PC-9 (cell line): ENCODE data around the gene SLC25A11. TPM values are rescaled to one million over a fixed set of nuclear protein-coding genes. Genes with fewer than 3 reads are reported as not detected.

Source experiments
- BruUV-seq: library from RNA; stranded (reverse); fragments of 400-500 nt; replicated peaks from 2 replicates; lab custom pipeline; 2021; lab: Mats Ljungman, UMichigan
- CTCF ChIA-PET: fragments of 300-600 bp; sonication (Branson Sonifier 250); formaldehyde crosslinking; loops from one replicate; lab custom pipeline; 2022; ENCODE audit warnings: antibody characterized with exemption; lab: Charles Lee
- POLR2A ChIA-PET: fragments of 300-600 bp; sonication (Branson Sonifier 250); formaldehyde crosslinking; loops from one replicate; lab custom pipeline; 2022; ENCODE audit warnings: antibody characterized with exemption; ENCODE audit not compliant: unreplicated experiment; lab: Charles Lee
- DNase-seq, 2 experiments: peaks; one replicate each; pipeline versions ENCODE4 v3.0.0 to v3.0.0-alpha.2; 2015 to 2022; ENCODE audit warnings: mixed read lengths in 1 of 2
- H2AFZ ChIP-seq: fragments of 200-600 bp; sonication (generic); 2 replicates; pipeline ENCODE4 v1.8.1; 2017; ENCODE audit warnings: antibody characterized with exemption
- H3F3A ChIP-seq: fragments of 200-600 bp; sonication (generic); 2 replicates; pipeline ENCODE4 v1.8.1; 2017; ENCODE audit warnings: antibody characterized with exemption, mild to moderate bottlenecking, low read depth; ENCODE audit not compliant: insufficient read depth
- H3K27ac ChIP-seq: fragments of 200-600 bp; sonication (generic); 2 replicates; pipeline ENCODE4 v1.6.1; 2016; ENCODE audit warnings: mixed run types
- H3K27me3 ChIP-seq: fragments of 200-600 bp; sonication (generic); 2 replicates; pipeline ENCODE4 v1.6.1; 2016; ENCODE audit warnings: low read depth, mixed run types; ENCODE audit not compliant: insufficient read depth
- H3K36me3 ChIP-seq: fragments of 200-600 bp; sonication (generic); 2 replicates; pipeline ENCODE4 v1.6.1; 2016; ENCODE audit warnings: low read depth, mixed run types
- H3K4me1 ChIP-seq: fragments of 200-600 bp; sonication (generic); replicated peaks from 2 replicates; pipeline ENCODE4 v1.6.1; 2016; ENCODE audit warnings: mixed run types; ENCODE audit not compliant: insufficient read depth
- H3K4me2 ChIP-seq: fragments of 200-600 bp; sonication (generic); 2 replicates; pipeline ENCODE4 v1.6.1; 2017; ENCODE audit warnings: mixed run types
- H3K4me3 ChIP-seq: fragments of 200-600 bp; sonication (generic); 2 replicates; pipeline ENCODE4 v1.6.1; 2016; ENCODE audit warnings: mixed run types
- H3K79me2 ChIP-seq: fragments of 200-600 bp; sonication (generic); 2 replicates; pipeline ENCODE4 v1.6.1; 2017; ENCODE audit warnings: low read depth, mixed run types
- H3K9me2 ChIP-seq: fragments of 200-600 bp; sonication (generic); 2 replicates; pipeline ENCODE4 v1.8.1; 2017; ENCODE audit warnings: mild to moderate bottlenecking; ENCODE audit not compliant: insufficient read depth
- H3K9me3 ChIP-seq: fragments of 200-600 bp; sonication (generic); 2 replicates; pipeline ENCODE4 v1.8.1; 2016; ENCODE audit warnings: low read depth; ENCODE audit not compliant: insufficient read depth
- H4K20me1 ChIP-seq: fragments of 200-600 bp; sonication (generic); 2 replicates; pipeline ENCODE4 v1.8.1; 2017; ENCODE audit not compliant: insufficient read depth
- CTCF ChIP-seq: fragments of 200-600 bp; sonication (generic); conservative IDR thresholded peaks from 2 replicates; pipeline ENCODE4 v1.6.1; 2017; ENCODE audit warnings: mixed run types, antibody characterized with exemption, mild to moderate bottlenecking, moderate library complexity
- EZH2 ChIP-seq: fragments of 200-600 bp; sonication (generic); IDR thresholded peaks from 2 replicates; pipeline ENCODE4 v1.8.0; 2017; ENCODE audit warnings: antibody characterized with exemption, low read depth
- intact Hi-C: fragments of 100-400 bp; cut with micrococcal nuclease; formaldehyde crosslinking; loops from one replicate; pipeline ENCODE4 v1.10.0; 2022; ENCODE audit not compliant: unreplicated experiment
- total RNA-seq: library from RNA; stranded (reverse); gene quantifications from 2 replicates; pipeline ENCODE4 v1.2.3, GENCODE V29; 2021

The SLC25A11 gene
- total RNA-seq, 1 experiment from 2014 or later, result 56.2 TPM

- ChIA-PET POLR2A (no interaction called here), CTCF (no interaction called here)
- no peaks in the 10 kb centered on the region for H4K20me1 ChIP-seq
- no peaks in the 10 kb centered on the region; the same call in 1 of the 2 replicates for H3K36me3 ChIP-seq
- H3K27ac ChIP-seq, result no peak overlapping the region
- H3K4me1 ChIP-seq, result peaks cover 11% of the 10 kb centered on the region
- TF ChIP-seq EZH2, result no peak
- TF ChIP-seq CTCF, result no peak
- H3K4me3 ChIP-seq, result no peak overlapping the region
- no peaks in the 10 kb centered on the region for H3K9me3 ChIP-seq
- no peak overlapping the region for H3K4me2 ChIP-seq
- DNase-seq, result no peak
- peaks cover 33% of the 10 kb centered on the region for H3F3A ChIP-seq
- no peaks in the 10 kb centered on the region for H3K27me3 ChIP-seq
- BruUV-seq, result no TSS peak
- peaks cover 34% of the 10 kb centered on the region for H3K79me2 ChIP-seq
- intact Hi-C loops, result no loop called here
- H2AFZ ChIP-seq, result no peak overlapping the region
- no peaks in the 10 kb centered on the region for H3K9me2 ChIP-seq
Measured at GRCh38 chr17:4971826-4972225, 32.0 kb upstream of the SLC25A11 start.

- CTCF ChIA-PET, result no interaction called here
- H3K9me3 ChIP-seq, result no peaks in the 10 kb centered on the region
- no peak for TF ChIP-seq EZH2
- TF ChIP-seq CTCF, result no peak
- peak overlapping the region; percentile 95 for H3K27ac ChIP-seq
- H3K4me3 ChIP-seq, result no peak overlapping the region; the same call in 1 of the 2 replicates
- H3K27me3 ChIP-seq, result no peaks in the 10 kb centered on the region
- no peak for DNase-seq
- H4K20me1 ChIP-seq, result no peaks in the 10 kb centered on the region
- H3K9me2 ChIP-seq, result no peaks in the 10 kb centered on the region
- BruUV-seq, result no TSS peak
- intact Hi-C loops, result no loop called here
- peaks cover 45% of the 10 kb centered on the region for H3K79me2 ChIP-seq
- H2AFZ ChIP-seq, result no peak overlapping the region
- peaks cover 25% of the 10 kb centered on the region for H3K4me1 ChIP-seq
- peak overlapping the region; percentile 87 for H3K4me2 ChIP-seq
- POLR2A ChIA-PET, result no interaction called here
- H3K36me3 ChIP-seq, result no peaks in the 10 kb centered on the region; the same call in 1 of the 2 replicates
- peaks cover 45% of the 10 kb centered on the region for H3F3A ChIP-seq
Measured at GRCh38 chr17:4970273-4970672, 30.4 kb upstream of the SLC25A11 start.

- no peak for TF ChIP-seq EZH2
- TF ChIP-seq CTCF, result no peak
- TSS peak; percentile 43 for BruUV-seq
- H3K4me3 ChIP-seq, result peak overlapping the region; percentile 72
- peaks cover 25% of the 10 kb centered on the region for H3K4me1 ChIP-seq
- no peaks in the 10 kb centered on the region for H4K20me1 ChIP-seq
- H3K27ac ChIP-seq, result peak overlapping the region; percentile 95
- H3K79me2 ChIP-seq, result peaks cover 49% of the 10 kb centered on the region
- H3F3A ChIP-seq, result peaks cover 48% of the 10 kb centered on the region
- H2AFZ ChIP-seq, result peak overlapping the region; percentile 66; the same call in 1 of the 2 replicates
- ChIA-PET POLR2A (interaction anchor here (0.6 kb wide), 4 partner anchors 18 to 500 kb away, joined by 3 to 7 read pairs (median 4); partner anchors contain the start of gene CAMTA2), CTCF (interaction anchor here (0.5 kb wide), 1 partner anchor 90 kb away, joined by 3 read pairs; no protein-coding TSS in a partner anchor)
- no peaks in the 10 kb centered on the region for H3K27me3 ChIP-seq
- H3K36me3 ChIP-seq, result no peaks in the 10 kb centered on the region; the same call in 1 of the 2 replicates
- H3K9me2 ChIP-seq, result no peaks in the 10 kb centered on the region
- intact Hi-C loops, result no loop called here
- no peaks in the 10 kb centered on the region for H3K9me3 ChIP-seq
- DNase-seq, result no peak
- peak overlapping the region; percentile 87 for H3K4me2 ChIP-seq
Measured at GRCh38 chr17:4969551-4970173, 29.8 kb upstream of the SLC25A11 start.
